HL-60 (cell line): Measurements from ENCODE around the gene IFT52.
"Not testable (repeated sequence)": the region's sequence is repeated elsewhere in the genome, so short reads cannot be mapped to it uniquely, and the experiment has no call there.

Experiments
- DNase-seq, 2 experiments: peaks; one replicate each; pipeline ENCODE4 v3.0.0-alpha.2; 2010 to 2020; ENCODE audit warnings: low read depth in 1 of 2, low spot score in 1 of 2
- H3K27ac ChIP-seq: fragments of 250-450 bp; sonication (Bioruptor Pico); replicated peaks from 2 replicates; pipeline ENCODE4 v1.5.1; 2020; ENCODE audit warnings: mild to moderate bottlenecking, moderate library complexity
- H3K27me3 ChIP-seq: fragments of 250-450 bp; sonication (Bioruptor Pico); 2 replicates; pipeline ENCODE4 v1.5.1; 2021; ENCODE audit warnings: mild to moderate bottlenecking, moderate library complexity; ENCODE audit not compliant: insufficient read depth, poor library complexity, severe bottlenecking
- H3K4me3 ChIP-seq: replicated peaks from 2 replicates; pipeline ENCODE4 v1.5.1; 2011; ENCODE audit warnings: mild to moderate bottlenecking, control low read depth, low read length; ENCODE audit not compliant: insufficient read depth
- CTCF ChIP-seq: IDR thresholded peaks from one replicate; pipeline ENCODE4 v1.5.1; 2011; ENCODE audit warnings: low read length, control low read depth, inconsistent platforms; ENCODE audit not compliant: insufficient read depth
- GABPA ChIP-seq: IDR thresholded peaks from 2 replicates; pipeline ENCODE4 v1.6.1; 2012; ENCODE audit warnings: low read depth
- POLR2AphosphoS5 ChIP-seq: IDR thresholded peaks from 2 replicates; pipeline ENCODE4 v1.6.1; 2012; ENCODE audit warnings: low read depth
- REST ChIP-seq: IDR thresholded peaks from 2 replicates; pipeline ENCODE4 v1.6.1; 2012; ENCODE audit warnings: low read depth; ENCODE audit not compliant: insufficient replicate concordance
- SPI1 ChIP-seq: IDR thresholded peaks from 2 replicates; pipeline ENCODE4 v1.6.1; 2012; ENCODE audit warnings: low read depth, mild to moderate bottlenecking, borderline replicate concordance

The IFT52 gene

GRCh38 chr20:43586641-43587040 is 4.1 kb upstream of the IFT52 start:
- no peak for DNase-seq
- Histone ChIP-seq H3K27me3 (no peaks in the 10 kb centered on the region), H3K4me3 (no peak overlapping the region), H3K27ac (no peak overlapping the region)
- TF ChIP-seq REST (no peak), POLR2AphosphoS5 (no peak), CTCF (no peak), SPI1 (no peak), GABPA (no peak)

- DNase-seq = not testable (repeated sequence)
Measured at GRCh38 chr20:43588526-43588925, 2.2 kb upstream of the IFT52 start.

GRCh38 chr20:43590036-43590391 is 723 bp upstream of the IFT52 start:
- peak in 1 of 2 experiments; percentile 20 for DNase-seq
- no peak for TF ChIP-seq SPI1
- TF ChIP-seq REST = no peak
- TF ChIP-seq CTCF = no peak
- no peak for TF ChIP-seq POLR2AphosphoS5
- H3K27me3 ChIP-seq = no peaks in the 10 kb centered on the region
- peak overlapping the region; percentile 100 for H3K4me3 ChIP-seq
- H3K27ac ChIP-seq = peak overlapping the region; percentile 96

More at GRCh38 chr20:43588526-43588925, 2.2 kb upstream of the IFT52 start:
- H3K27me3 ChIP-seq, H3K4me3 ChIP-seq, H3K27ac ChIP-seq: not testable (repeated sequence)

- not testable (repeated sequence) for H3K27me3 ChIP-seq, H3K27ac ChIP-seq, DNase-seq, H3K4me3 ChIP-seq
Measured at GRCh38 chr20:43601960-43602359, 11.2 kb downstream of the IFT52 start.

GRCh38 chr20:43603124-43603523 is 12.4 kb downstream of the IFT52 start:
- TF ChIP-seq REST (no peak), SPI1 (no peak), GABPA (no peak), CTCF (no peak), POLR2AphosphoS5 (no peak)
- Histone ChIP-seq H3K4me3 (no peak overlapping the region), H3K27ac (no peak overlapping the region), H3K27me3 (no peaks in the 10 kb centered on the region)
- no peak for DNase-seq
